Measurements from ENCODE around the gene WDR70.
"Not testable (repeated sequence)": the region's sequence is repeated elsewhere in the genome, so short reads cannot be mapped to it uniquely, and the experiment has no call there.

WDR70 gene

DNA sequence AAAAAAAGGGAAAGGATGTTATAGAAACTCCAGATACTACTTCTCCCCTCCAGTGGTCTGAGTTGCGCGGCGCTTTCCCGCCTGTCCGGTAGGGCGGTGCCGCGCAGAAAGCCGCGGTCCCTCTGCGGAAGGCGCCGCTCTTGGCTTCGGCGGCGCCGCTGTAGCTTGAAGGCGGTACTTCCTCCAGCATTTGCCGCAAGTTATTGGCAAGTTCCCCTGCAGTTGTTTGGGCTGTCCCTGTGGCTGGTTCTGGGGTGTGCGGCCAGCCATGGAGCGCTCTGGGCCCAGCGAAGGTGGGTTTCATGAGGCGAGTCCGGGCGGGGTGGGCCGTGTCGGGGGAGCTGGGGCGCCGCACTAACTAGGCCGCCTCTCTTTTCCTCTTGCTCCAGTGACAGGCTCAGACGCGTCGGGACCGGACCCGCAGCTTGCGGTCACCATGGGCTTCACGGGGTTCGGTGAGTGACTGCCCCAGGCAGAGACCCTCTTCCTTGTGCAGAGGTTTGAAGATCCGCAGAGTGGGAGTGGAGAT, at the start of gene WDR70:
WDR70 (plus strand) TSS at position 219 of the 529 bp plus-strand sequence; CDS start at position 269, 50 bp downstream.
- in situ Hi-C loops (cut with MboI; ENCODE audit: low sequenced_read_pairs) = not testable (repeated sequence)

DNA sequence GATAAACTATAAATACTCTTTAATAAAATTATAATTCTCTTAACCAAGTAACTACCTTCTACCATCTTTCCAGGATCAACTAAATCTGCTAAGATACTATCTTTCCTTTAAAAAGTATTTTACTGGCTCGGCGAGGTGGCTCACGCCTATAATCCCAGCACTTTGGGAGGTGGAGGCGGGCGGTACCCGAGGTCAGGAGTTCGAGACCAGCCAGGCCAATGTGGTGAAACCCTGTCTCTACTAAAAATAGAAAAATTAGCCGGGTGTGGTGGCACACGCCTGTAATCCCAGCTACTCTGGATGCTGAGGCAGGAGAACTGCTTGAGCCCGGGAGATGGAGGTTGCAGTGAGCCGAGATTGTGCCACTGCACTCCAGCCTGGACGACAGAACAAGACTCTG, 44.4 kb upstream of the WDR70 start:
- in situ Hi-C loops (cut with MboI; ENCODE audit: low sequenced_read_pairs) = not testable (repeated sequence)

DNA sequence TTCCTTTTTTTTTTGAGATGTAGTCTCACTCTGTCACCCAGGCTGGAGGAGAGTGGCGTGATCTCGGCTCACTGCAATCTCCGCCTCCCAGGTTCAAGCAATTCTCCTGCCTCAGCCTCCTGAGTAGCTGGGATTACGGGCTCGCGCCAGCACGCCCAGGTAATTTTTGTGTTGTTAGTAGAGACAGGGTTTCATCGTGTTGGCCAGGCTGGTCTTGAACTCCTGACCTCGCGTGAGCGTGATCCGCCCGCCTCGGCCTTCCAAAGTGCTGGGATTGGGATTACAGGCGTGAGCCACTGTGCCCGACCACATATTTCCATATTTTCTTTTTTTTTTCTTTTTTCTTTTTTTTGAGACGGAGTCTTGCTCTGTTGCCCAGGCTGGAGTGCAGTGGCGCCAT, 36.4 kb upstream of the WDR70 start:
- in situ Hi-C loops (cut with MboI; ENCODE audit: low sequenced_read_pairs) = not testable (repeated sequence)

DNA sequence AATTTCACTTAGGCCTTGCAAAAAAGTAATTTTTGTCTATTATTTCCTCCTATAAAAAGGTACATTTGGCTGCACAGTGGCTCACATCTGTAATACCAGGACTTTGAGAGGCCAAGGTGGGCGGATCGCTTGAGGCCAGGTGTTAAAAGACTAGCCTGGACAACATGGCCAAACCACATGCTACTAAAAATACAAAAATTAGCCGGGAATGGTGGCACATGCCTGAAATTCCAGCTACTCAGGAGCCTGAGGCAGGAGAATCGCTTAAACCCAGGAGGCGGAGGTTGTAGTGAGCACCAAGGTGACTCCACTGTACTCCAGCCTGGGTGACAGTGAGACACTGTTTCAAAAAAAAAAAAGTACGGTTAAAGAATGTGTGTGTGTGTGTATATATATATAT, 24.0 kb upstream of the WDR70 start:
- in situ Hi-C loops (cut with MboI; ENCODE audit: low sequenced_read_pairs) = no loop called here

DNA sequence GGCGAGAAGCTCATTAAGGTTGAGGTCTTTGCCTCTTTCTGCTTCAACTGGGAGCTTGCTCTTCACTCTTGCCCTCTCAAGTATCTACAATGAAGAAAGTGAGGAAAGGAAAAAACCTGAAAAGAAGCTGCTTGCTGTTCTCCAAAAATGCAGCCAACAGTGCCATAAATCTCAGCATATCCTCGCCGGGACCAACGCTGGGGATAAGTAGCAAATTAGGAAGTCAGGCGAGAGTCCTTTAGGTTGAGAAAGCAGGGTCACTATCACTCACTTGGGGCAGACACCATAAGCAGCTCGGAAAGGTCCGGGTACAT, 8.6 kb upstream of the WDR70 start:
- in situ Hi-C loops (cut with MboI; ENCODE audit: low sequenced_read_pairs) = no loop called here

DNA sequence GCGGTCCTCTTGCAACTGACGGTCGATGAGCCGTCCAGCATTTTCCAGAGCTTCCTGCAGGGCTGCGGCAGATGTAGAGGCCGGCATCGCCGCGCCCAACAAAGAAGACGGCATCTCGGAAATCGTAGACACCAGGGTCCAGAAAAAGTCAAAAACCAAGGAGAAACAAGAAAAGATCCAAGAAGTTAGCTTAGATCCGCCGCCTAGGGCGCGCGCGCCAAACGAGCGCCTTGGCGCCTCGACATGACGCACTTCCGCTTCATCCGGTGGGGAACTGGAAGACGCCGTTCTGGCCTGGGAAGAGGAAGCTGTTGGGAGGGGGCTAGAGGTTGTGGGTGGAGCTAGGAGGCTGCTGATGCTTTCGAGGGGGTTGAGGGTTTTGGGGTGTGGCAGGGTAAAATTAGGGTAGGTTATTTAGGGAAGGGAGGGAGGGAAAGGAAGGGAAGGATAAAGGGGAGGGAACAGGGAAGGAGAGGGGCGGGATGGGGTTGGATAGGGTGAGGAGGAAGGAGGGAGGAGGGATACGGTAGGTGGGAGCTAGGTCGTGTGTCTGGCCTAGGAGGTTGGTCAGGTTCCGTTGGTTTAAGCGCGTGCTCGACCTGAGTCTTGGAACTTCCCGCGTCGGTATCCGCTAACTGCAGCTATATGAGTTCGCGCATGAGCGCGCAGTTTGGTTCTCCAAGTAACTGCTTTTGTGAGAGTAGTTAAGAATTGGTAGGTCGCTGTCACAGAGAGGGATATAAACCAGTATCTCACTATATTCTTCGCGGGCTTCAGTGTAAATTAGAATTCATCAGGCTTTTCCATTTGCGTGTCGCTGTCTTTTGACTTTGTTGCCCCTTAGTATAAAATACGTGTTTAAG, 8.0 kb upstream of the WDR70 start, which contains the start of gene NUP155:
NUP155 (minus strand) TSS at position 243 of the 863 bp plus-strand sequence; CDS start at position 114, 129 bp downstream.
- in situ Hi-C loops (cut with MboI; ENCODE audit: low sequenced_read_pairs) = no loop called here

DNA sequence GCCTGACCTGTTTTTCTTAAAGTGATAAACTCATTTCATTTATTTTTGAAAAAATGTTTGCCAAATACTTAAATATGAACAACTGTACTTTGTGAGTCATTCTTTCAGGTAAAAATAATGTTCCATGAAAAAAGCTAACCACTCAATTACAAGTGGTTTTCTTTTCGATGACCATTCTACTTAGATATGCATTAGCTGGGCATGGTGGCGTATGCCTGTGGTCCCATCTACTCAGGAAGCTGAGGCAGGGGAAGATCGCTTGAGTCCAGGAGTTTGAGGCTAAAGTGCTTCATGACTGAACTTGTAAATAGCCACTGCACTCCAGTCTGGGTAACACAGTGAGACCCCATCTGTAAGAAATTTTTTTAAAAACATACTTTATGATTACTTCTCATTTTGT, 4.0 kb upstream of the WDR70 start:
- in situ Hi-C loops (cut with MboI; ENCODE audit: low sequenced_read_pairs) = no loop called here

DNA sequence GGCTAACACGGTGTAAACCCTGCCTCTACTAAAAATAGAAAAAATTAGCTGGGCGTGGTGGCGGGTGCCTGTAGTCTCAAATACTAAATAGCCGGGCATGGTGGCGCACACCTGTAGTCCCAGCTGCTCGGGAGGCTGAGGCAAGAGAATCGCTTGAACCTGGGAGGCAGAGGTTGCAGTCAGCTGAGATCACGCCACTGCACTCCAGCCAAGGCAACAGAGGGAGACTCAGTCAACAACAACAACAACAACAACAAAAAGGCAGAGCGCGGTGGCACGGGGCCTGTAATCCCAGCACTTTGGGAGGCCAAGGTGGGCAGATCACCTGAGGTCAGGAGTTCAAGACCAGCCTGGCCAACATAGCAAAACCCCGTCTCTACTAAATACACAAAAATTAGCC, 1.1 kb upstream of the WDR70 start:
- in situ Hi-C loops (cut with MboI; ENCODE audit: low sequenced_read_pairs) = not testable (repeated sequence)

DNA sequence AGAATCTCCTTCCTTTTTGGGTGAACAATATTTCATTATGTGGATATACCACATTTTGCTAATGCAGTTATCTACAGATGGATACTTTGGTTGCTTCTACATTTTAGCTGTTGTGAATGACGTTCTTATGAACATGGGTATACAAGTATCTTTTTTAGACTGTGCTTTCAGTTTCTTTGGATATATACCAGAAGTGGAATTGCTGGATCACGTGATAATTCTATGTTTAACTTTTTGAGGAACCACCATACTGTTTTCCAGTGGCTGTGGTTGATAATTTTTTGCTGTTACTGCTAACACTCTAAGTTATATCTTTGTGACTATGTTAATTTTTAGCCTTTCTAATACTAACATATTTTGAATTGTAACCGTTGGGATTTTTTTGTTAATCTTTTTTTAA, 12.5 kb downstream of the WDR70 start:
- in situ Hi-C loops (cut with MboI; ENCODE audit: low sequenced_read_pairs) = no loop called here

DNA sequence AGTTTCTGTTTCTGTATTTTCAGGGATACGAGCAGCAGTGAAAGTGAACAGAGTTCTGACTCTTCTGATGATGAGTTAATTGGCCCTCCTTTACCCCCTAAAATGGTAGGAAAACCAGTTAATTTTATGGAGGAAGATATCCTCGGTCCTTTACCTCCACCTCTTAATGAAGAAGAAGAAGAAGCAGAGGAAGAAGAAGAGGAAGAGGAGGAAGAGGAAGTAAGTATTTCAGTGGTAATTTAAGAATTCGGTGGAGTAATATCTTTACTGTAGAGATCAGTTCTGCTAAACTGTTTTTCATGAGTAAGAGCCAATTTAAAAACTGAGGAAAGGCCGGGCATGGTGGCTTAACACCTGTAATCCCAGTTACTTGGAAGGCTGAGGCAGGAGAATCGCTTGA, 17.2 kb downstream of the WDR70 start:
- in situ Hi-C loops (cut with MboI; ENCODE audit: low sequenced_read_pairs) = no loop called here

DNA sequence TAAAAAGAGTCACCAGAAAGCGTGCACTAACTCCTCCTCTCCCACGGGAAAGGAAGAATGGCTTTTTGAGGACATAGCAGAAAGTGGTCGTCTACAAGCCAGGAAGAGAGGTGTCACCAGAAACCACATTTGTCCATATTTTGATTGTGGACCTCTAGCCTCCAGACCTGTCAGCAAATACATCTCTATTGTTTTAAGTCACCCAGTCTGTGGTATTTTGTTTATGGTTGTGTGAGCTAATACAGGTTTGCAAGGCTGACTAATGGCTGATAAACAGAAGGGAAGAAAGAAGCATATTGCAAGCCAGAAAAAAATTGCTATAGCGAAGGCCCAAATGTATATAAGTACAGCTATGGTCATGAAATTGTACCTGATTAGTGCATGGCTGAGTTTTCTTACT, 21.4 kb downstream of the WDR70 start:
- in situ Hi-C loops (cut with MboI; ENCODE audit: low sequenced_read_pairs) = loop anchor here (25.0 kb wide), 1 partner anchor 787 kb away; no protein-coding TSS in a partner anchor

DNA sequence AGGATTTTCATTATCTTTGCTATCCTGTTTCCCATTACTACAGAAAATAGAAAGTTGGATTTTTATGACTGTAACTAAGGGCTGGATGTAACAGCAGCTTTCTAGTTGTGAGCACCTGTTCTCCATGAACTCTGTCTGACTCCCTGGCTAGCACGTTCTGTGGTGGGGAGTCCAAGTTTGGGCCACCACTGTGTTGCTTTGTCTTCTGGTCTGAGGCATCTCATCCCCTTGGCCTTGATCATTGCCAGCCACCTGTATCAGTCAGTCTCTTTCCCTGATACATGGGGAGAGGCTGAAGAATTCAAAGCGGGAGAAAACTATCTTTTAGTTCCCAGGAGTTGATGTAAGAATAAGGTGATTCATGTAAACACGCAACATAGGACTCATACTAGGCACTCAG, 33.4 kb downstream of the WDR70 start:
- in situ Hi-C loops (cut with MboI; ENCODE audit: low sequenced_read_pairs) = loop anchor here (25.0 kb wide), 1 partner anchor 775 kb away; no protein-coding TSS in a partner anchor

DNA sequence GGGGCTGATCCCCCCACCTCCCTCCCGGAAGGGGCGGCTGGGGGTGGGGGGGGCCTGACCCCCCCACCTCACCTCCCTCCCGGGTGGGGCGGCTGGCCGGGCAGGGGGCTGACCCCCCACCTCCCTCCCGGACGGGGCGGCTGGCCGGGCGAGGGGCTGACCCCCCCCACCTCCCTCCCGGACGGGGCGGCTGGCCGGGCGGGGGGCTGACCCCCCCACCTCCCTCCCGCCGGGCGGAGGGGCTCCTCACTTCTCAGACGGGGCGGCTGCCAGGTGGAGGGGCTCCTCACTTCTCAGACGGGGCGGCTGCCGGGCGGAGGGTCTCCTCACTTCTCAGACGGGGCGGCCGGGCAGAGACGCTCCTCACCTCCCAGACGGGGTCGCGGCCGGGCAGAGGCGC, 36.3 kb downstream of the WDR70 start:
- in situ Hi-C loops (cut with MboI; ENCODE audit: low sequenced_read_pairs) = loop anchor here (25.0 kb wide), 1 partner anchor 772 kb away; no protein-coding TSS in a partner anchor

DNA sequence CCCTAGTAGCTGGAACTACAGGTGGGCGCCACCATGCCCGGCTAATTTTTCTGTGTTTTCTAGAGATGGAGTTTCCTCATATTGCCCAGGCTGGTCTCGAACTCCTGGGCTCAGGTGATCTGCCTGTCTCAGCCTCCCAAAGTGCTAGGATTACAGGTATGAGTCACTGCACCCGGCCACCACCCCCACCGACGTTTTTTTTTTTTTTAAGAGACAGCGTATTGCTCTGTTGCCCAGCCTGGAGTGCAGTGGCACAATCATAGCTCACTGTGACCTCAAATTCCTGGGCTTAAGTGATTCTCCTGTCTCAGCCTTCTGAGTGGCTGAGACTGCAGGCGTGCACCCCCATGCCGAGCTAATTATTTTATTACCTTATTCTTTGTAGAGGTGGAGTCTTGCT, 38.2 kb downstream of the WDR70 start:
- in situ Hi-C loops (cut with MboI; ENCODE audit: low sequenced_read_pairs) = loop anchor here (25.0 kb wide), 1 partner anchor 770 kb away; no protein-coding TSS in a partner anchor

DNA sequence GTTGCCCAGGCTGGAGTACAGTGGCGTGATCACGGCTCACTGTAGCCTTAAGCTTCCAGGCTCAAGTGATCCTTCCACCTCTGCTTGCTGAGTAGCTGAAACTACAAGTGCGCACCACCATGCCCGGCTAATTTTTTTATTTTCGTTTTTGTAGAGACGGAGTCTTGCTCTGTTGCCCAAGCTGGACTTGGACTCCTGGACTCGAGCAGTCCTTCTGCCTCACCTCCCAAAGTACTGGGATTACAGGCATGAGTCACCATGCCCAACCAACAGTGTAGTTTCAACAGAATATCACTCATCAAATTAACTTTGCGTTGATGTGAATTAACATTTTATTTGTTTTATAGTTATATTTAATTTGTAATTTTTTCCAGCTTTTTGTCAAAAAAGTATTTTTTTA, 45.3 kb downstream of the WDR70 start:
- in situ Hi-C loops (cut with MboI; ENCODE audit: low sequenced_read_pairs) = loop anchor here (25.0 kb wide), 1 partner anchor 763 kb away; no protein-coding TSS in a partner anchor

DNA sequence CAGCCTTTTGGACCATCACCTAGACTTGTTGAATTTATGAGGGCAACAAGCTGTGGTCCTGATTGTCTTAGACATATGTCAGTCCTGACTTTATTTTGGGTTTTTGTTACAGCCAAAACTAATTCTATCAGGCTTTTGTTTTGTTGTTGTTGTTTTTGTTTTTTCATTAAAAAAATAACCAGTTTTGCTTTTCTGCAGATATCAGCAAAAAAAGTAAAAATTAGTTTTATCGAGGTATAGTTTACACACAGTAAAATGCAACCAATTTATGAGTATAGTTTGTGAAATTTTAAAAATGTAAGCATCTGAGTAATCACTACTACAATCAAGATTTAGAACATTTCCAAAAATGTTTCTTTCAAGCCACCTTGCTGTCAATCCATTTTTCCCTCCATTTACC, 48.9 kb downstream of the WDR70 start:
- in situ Hi-C loops (cut with MboI; ENCODE audit: low sequenced_read_pairs) = no loop called here

DNA sequence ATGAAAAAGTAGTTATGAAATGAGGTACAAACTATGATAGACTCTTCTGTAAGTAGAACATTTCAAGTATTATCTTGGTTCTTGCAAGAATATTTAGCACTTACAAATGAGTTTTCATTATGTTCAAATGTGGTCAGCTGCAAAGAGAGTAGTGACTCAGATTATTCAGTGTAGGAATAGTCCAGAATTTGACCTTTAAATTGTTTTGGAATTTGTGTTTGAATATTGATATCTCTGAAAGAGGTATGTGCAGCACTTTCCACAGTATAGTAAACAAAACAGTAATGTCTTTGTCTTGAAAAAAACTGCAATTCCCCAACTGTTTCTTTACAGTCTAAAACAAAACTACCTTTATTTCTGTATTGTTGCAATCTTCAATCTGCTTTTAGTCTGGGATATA, 56.1 kb downstream of the WDR70 start:
- in situ Hi-C loops (cut with MboI; ENCODE audit: low sequenced_read_pairs) = no loop called here

DNA sequence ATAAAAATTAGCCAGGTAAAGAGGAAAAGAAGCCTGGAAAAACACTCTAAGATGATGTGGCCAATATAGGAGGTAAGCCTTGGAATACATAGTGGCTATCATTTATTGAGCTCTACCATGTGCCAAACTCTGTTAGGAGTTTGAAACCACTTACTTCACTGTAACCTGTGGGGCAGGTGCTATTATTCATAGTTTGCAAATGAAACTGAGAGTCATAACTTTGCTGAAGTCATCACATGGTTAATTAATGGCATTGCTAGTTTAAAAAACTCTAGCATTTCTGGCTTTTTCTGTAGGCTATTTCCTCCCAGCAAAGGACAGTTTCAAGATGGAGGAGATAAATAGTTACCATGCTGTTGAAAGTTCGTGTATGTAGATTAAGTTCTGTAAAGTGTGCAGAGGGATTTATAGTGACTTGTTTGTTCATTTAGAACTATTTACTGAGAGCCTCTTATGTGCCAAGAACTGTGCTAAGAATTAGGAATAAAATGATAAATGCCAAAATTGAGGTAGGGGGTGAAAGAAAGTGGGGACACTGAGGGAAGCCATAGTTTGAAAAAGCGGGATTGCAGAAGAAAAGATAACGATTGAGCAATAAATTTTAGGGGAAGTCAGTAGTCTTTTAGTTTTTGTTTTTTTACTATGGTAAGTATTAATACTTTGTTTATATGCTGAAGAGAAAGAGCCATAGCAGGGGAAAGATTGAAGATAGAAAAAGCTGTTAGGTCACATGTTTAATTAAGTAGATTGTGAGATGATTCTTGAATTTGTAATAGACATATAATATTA, 57.2 kb downstream of the WDR70 start:
- in situ Hi-C loops (cut with MboI; ENCODE audit: low sequenced_read_pairs) = no loop called here

DNA sequence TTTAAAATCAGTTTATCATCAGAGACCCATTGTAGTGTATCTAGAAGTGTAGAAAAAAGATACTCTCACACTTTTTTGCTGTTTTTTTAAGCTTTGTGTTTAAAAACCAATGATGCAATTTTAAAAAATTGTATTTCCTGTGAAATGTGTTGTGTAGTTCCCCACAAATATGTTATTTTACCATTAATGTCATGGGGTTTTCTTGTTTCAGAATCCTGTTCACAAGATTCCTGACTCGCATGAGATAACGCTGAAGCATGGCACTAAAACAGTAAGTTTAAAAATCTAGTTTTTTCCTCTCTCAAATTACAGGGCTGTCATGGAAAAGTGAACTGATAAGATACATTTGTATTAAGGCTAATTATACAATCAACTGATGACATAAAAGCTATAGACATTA, 58.6 kb downstream of the WDR70 start:
- in situ Hi-C loops (cut with MboI; ENCODE audit: low sequenced_read_pairs) = no loop called here

DNA sequence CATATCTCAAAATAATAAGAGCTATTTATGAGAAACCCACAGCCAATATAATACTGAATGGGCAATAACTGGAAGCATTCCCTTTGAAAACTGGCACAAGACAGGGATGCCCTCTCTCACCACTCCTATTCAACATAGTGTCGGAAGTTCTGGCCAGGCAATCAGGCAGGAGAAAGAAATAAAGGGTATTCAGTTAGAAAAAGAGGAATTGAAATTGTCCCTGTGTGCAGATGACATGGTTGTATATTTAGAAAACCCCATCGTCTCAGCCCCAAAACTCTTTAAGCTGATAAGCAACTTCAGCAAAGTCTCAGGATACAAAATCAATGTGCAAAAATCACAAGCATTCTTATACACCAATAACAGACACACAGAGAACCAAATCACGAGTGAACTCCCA, 66.7 kb downstream of the WDR70 start:
- in situ Hi-C loops (cut with MboI; ENCODE audit: low sequenced_read_pairs) = not testable (repeated sequence)

DNA sequence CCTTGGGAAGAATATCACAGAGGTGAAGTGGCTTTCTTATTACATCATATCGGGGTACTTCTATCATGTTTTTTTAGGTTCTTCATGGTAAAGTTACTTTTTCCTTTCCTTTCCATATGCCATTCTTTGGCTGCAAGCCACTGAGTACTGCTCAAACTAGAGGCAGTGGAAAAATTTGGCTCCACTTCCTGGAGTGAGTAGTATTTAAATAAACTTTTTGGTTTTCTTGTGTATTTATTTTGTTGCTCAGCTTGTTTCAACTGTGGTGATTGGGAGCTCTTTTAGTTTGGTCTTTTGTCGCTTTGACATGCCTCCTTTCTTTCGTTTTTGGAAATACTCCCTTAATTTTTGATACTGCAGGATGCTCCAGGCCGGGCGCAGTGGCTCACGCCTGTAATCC, 69.8 kb downstream of the WDR70 start:
- in situ Hi-C loops (cut with MboI; ENCODE audit: low sequenced_read_pairs) = no loop called here

DNA sequence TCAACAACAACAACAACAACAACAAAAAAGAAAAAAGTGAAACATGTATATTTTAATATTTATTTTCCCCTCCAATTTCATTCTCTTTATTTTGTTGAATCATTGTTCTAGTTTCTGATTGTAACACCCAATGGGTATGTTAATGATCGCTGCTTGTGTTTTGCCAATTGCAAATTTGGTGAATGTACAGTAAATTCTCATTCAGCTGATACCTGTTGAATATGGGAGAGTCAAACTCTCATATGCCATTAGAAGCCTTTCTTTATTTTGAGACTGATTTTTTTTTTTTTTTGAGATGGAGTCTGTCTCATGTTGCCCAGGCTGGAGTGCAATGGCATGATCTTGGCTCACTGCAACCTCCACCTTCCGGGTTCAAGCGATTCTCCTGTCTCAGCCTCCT, 72.9 kb downstream of the WDR70 start:
- in situ Hi-C loops (cut with MboI; ENCODE audit: low sequenced_read_pairs) = not testable (repeated sequence)

Measured in HL-60/S4 treated with retinoic acid at 250 ng/mL for 4 days and 3 days (cell line).